Measurements from ENCODE around the gene TPGS1. TPM values are rescaled to one million over a fixed set of nuclear protein-coding genes. Genes with fewer than 3 reads are reported as not detected.
"Not testable (repeated sequence)": the region's sequence is repeated elsewhere in the genome, so short reads cannot be mapped to it uniquely, and the experiment has no call there.

The TPGS1 gene
- total RNA-seq, 2 donors from 2014 or later = 13.3 to 14.4 TPM

DNA sequence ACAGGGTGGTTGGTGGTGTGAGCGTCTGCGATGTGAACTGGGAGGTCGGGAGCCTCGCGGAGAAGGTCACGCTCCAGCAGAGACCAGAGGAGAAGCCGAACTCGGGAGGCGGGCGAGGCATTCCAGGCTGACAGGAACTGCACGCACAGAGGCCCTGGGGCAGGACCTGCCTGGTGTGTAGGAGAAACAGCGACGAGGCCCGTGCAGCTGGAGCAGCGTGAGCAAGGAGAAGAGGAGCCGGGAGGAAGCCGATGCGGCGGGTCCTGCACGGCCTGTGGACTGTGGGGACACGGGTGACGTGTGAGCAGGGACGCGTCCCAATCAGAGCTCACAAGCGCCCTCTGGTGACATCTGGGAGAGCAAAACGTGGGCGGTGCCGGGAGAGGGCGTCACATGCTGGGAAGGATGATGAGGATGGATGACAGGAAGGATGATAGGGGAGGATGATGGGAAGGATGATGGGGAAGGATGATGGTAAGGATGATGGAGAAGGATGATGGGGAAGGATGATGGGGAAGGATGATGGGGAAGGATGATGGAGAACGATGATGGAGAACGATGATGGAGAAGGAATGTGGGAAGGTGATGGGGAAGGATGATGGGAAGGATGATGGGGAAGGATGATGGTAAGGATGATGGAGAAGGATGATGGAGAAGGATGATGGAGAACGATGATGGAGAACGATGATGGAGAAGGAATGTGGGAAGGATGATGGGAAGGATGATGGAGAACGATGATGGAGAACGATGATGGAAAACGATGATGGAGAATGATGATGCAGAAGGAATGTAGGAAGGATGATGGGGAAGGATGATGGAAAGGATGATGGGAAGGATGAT, 27.1 kb upstream of the TPGS1 start:
- Histone ChIP-seq H3K4me3 (no peak overlapping the region), H3K4me1 (no peaks in the 10 kb centered on the region), H3K27me3 (no peaks in the 10 kb centered on the region), H3K9me3 (no peaks in the 10 kb centered on the region), H3K36me3 (no peaks in the 10 kb centered on the region), H3K9ac (ENCODE audit: low read depth in 2 of 2, low read length in 2 of 2) (peak overlapping the region in 1 of 2 donors; percentile 24), H3K27ac (no peak overlapping the region)
- TF ChIP-seq, protein P1, sequence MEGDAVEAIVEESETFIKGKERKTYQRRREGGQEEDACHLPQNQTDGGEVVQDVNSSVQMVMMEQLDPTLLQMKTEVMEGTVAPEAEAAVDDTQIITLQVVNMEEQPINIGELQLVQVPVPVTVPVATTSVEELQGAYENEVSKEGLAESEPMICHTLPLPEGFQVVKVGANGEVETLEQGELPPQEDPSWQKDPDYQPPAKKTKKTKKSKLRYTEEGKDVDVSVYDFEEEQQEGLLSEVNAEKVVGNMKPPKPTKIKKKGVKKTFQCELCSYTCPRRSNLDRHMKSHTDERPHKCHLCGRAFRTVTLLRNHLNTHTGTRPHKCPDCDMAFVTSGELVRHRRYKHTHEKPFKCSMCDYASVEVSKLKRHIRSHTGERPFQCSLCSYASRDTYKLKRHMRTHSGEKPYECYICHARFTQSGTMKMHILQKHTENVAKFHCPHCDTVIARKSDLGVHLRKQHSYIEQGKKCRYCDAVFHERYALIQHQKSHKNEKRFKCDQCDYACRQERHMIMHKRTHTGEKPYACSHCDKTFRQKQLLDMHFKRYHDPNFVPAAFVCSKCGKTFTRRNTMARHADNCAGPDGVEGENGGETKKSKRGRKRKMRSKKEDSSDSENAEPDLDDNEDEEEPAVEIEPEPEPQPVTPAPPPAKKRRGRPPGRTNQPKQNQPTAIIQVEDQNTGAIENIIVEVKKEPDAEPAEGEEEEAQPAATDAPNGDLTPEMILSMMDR (IDR thresholded peaks at IDR 0.05) = peak; percentile 49
- intact Hi-C loops (cut with DNase I) = no loop called here
- DNase-seq = peak; percentile 78

DNA sequence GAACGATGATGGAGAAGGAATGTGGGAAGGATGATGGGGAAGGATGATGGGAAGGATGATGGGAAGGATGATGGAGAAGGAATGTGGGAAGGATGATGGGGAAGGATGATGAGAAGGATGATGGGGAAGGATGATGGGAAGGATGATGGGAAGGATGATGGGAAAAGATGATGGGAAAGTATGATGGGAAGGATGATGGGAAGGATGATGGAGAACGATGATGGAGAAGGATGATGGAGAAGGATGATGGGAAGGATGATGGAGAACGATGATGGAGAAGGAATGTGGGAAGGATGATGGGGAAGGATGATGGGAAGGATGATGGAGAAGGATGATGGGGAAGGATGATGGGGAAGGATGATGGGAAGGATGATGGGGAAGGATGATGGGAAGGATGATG, 26.2 kb upstream of the TPGS1 start:
- H3K9me3 ChIP-seq; H3K27me3 ChIP-seq; H3K4me3 ChIP-seq; intact Hi-C loops (cut with DNase I); H3K9ac ChIP-seq (ENCODE audit: low read depth in 2 of 2, low read length in 2 of 2); DNase-seq; H3K4me1 ChIP-seq; H3K27ac ChIP-seq; H3K36me3 ChIP-seq: not testable (repeated sequence)

DNA sequence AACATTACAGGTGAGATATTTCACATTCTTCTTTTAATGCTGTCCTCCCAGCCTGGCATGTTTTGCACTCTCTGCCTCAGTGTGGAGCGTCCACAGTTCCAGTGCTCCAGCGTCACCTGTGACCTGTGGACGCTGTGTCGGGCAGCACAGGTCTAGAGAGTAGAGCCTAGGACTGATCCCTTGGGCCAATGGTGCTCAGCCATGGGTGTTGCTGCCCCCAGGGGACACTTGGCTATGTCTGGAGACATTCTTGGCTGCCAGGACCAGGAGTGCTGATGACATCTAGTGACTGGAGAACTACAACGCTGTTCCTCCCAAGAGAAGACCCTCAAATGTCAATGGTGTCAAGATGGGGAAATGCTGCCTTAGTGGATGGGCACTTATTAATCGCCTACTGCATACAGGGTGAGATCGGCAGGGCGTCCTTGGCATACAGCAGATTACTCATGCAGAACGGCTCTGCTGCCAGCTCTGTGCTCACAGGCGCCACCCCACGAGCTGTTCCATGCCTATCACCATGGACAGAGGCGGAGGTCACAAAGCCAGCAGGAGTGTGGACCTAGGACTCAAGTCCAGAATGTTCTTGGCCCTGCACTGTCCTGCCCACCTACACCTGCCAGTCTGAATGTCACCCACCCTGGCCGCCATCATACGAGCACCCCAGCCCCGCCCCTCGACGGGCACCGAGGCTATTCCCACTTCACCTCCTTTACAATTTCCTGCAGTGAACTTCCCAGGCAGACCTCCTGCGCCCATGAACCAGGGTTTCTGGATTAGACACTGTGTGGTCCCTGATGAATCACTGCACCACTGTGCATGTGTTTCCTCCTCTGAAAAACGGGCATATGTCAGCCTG, 24.9 kb upstream of the TPGS1 start:
- DNase-seq = no peak
- intact Hi-C loops (cut with DNase I) = no loop called here
- H3K9me3 ChIP-seq = no peaks in the 10 kb centered on the region
- no peaks in the 10 kb centered on the region for H3K4me1 ChIP-seq
- peaks cover 4% of the 10 kb centered on the region for H3K27me3 ChIP-seq
- no peak overlapping the region for H3K4me3 ChIP-seq
- no peak overlapping the region for H3K9ac ChIP-seq (ENCODE audit: low read depth in 2 of 2, low read length in 2 of 2)
- H3K36me3 ChIP-seq = no peaks in the 10 kb centered on the region
- TF ChIP-seq, protein P1 (IDR thresholded peaks at IDR 0.05) = no peak
- no peak overlapping the region for H3K27ac ChIP-seq

DNA sequence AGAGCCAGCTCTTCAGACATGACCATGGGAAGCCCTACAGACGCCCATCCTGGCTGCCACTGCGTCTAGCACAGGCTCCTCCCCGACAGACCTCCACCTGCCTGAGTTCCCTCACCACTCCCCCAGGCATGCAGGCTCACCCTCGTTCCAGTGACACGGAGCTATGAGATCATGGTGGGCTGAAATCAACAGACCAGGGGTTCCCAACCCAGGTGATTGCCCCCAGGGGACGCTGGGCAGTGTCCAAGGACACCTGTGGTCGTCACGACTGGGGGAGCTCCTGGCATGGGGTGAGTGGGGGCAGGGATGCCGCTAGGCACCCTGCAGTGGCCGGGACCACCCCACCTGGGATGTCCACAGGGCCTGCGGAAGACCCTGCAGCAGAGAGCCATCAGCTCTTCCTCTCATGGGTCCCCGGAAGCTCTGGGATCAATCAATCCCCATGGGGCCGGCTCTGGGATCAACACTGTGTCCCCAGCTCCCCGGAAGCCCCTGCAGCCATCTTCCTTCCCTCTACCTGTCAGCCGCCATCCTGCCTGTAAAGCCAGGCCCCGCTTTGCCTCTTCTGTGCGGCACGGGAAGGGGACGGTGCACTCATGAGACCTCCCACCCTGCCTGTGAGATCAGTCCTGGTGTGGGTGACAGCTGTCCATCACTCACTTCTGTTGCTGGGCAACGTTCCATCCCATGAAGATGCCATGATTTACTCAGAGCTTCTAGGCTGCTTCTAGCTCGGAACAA, 23.8 kb upstream of the TPGS1 start:
- DNase-seq = no peak
- Histone ChIP-seq H3K27ac (no peak overlapping the region), H3K9me3 (no peaks in the 10 kb centered on the region), H3K36me3 (no peaks in the 10 kb centered on the region), H3K4me1 (no peaks in the 10 kb centered on the region), H3K4me3 (no peak overlapping the region), H3K27me3 (peaks cover 4% of the 10 kb centered on the region), H3K9ac (ENCODE audit: low read depth in 2 of 2, low read length in 2 of 2) (no peak overlapping the region)
- intact Hi-C loops (cut with DNase I) = no loop called here
- TF ChIP-seq, protein P1 (IDR thresholded peaks at IDR 0.05) = no peak

DNA sequence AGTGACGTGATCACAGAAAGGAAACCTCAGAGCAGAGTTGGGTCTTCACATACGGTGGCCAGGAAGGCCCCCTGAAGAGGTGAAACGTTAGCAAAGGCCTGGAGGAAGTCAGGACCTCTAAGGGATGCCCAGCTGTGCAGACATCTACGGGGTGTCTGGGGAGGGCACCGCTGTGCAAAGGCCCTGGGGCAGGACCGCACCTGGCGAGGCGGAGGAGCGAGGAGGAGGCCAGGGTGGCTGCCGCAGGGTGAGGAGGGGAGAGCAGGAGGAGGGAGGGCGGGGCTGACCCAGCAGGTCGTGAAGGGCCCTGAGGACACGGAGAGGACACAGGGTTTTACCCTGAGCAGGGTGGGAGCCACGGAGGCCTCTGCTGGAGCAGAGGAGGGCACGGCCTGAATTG, 22.8 kb upstream of the TPGS1 start:
- no peaks in the 10 kb centered on the region for H3K9me3 ChIP-seq
- no peak overlapping the region for H3K9ac ChIP-seq (ENCODE audit: low read depth in 2 of 2, low read length in 2 of 2)
- H3K36me3 ChIP-seq = no peaks in the 10 kb centered on the region
- H3K27me3 ChIP-seq = peaks cover 4% of the 10 kb centered on the region
- no peaks in the 10 kb centered on the region for H3K4me1 ChIP-seq
- intact Hi-C loops (cut with DNase I) = no loop called here
- H3K4me3 ChIP-seq = no peak overlapping the region
- no peak for DNase-seq
- no peak overlapping the region for H3K27ac ChIP-seq
- TF ChIP-seq, protein P1 (IDR thresholded peaks at IDR 0.05) = no peak

Data from colonic mucosa (tissue), 4 donors.